ENCODE measurements around the gene SYNGR3. TPM values are rescaled to one million over a fixed set of nuclear protein-coding genes. Genes with fewer than 3 reads are reported as not detected.

The SYNGR3 gene
- polyA plus RNA-seq, 1 donor from 2014 or later = 61.0 TPM

DNA sequence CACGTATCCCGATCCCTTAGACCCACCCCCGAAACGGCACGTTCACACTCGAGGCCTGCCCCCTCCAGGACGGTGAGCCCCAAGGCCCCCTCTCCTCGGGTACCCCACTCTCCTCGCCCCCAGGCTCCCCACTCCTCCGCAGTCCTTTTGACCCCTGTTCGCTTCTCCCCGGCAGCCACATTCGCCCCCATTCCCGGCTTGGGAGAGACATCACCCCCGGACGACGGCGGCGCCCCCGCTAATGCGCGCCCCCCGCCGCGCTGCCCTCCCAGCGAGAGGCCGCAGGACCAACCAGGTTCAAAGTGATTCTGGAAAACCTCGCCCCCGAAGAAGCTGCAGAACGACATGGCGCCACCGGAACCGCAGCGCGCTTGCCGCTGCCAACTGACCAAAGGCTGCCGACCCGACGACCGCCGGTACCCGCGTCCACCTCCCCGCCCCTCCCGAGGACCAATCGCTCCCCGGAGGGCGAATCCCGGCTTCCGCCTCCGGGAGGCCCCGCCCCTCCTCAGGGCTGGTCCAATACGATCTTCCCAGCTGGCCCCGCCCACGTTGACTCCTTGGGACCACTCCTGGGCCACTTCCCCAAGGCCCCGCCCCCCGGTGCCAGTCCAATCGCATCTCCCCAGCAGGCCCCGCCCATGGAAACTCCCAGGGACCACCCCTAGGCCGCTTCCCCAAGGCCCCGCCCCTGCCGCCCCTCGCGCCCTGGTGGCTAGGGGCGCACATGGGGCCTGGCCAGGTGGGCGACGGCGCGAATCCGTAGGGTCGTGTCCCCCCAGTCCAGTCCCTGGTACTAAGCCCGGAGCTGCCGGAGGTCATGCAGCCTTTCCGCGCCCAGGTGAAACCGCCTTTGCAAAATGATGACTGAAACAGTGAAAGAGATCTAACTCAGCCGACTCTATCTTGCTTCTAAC lies 46.7 kb upstream of the SYNGR3 start, which contains the start of gene MSRB1:
MSRB1 (minus strand) TSS at position 390 of the 917 bp plus-strand sequence; CDS start at position 347, 43 bp downstream.
- H2AFZ ChIP-seq (ENCODE audit: low read depth, low read length) = peak within 1 kb of the TSS; percentile 62
- H3K36me3 ChIP-seq (ENCODE audit: insufficient read depth, low read length) = no peaks in the 10 kb centered on the region
- H3F3A ChIP-seq (ENCODE audit: insufficient read depth, low read length, poor library complexity, severe bottlenecking) = no peaks in the 10 kb centered on the region
- no peaks in the 10 kb centered on the region for H3K79me2 ChIP-seq (replicated peaks; ENCODE audit: insufficient read depth, low read length)
- TF ChIP-seq TAF1 (IDR thresholded peaks at IDR 0.05; ENCODE audit: low read depth) (peak; percentile 67), MXI1 (conservative IDR thresholded peaks at IDR 0.05; ENCODE audit: poor library complexity, severe bottlenecking) (peak; percentile 55), RAD21 (conservative IDR thresholded peaks at IDR 0.05) (no peak), SMC3 (conservative IDR thresholded peaks at IDR 0.05; ENCODE audit: poor library complexity) (no peak), POLR2AphosphoS5 (IDR thresholded peaks at IDR 0.05) (peak; percentile 80)
- TF ChIP-seq, protein P1, sequence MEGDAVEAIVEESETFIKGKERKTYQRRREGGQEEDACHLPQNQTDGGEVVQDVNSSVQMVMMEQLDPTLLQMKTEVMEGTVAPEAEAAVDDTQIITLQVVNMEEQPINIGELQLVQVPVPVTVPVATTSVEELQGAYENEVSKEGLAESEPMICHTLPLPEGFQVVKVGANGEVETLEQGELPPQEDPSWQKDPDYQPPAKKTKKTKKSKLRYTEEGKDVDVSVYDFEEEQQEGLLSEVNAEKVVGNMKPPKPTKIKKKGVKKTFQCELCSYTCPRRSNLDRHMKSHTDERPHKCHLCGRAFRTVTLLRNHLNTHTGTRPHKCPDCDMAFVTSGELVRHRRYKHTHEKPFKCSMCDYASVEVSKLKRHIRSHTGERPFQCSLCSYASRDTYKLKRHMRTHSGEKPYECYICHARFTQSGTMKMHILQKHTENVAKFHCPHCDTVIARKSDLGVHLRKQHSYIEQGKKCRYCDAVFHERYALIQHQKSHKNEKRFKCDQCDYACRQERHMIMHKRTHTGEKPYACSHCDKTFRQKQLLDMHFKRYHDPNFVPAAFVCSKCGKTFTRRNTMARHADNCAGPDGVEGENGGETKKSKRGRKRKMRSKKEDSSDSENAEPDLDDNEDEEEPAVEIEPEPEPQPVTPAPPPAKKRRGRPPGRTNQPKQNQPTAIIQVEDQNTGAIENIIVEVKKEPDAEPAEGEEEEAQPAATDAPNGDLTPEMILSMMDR (IDR thresholded peaks at IDR 0.05; ENCODE audit: poor library complexity, severe bottlenecking) = peak; percentile 28
- H3K9me3 ChIP-seq (ENCODE audit: low read length) = no peaks in the 10 kb centered on the region
- H3K4me3 ChIP-seq (ENCODE audit: low read length) = peak within 1 kb of the TSS; percentile 86
- peak within 1 kb of the TSS; percentile 76 for H3K9ac ChIP-seq (ENCODE audit: low read length)
- H3K9me2 ChIP-seq (ENCODE audit: insufficient read depth, low read length) = no peaks in the 10 kb centered on the region
- peak within 1 kb of the TSS; percentile 24 for H3K27ac ChIP-seq (ENCODE audit: low read length)
- H4K20me1 ChIP-seq (ENCODE audit: insufficient read depth) = no peaks in the 10 kb centered on the region
- H3K4me2 ChIP-seq (ENCODE audit: low read length) = peak within 1 kb of the TSS; percentile 72
- H3K27me3 ChIP-seq (ENCODE audit: insufficient read depth, low read depth, low read length) = no peaks in the 10 kb centered on the region

GRCh38 chr16:1944612-1945199 lies 45.1 kb upstream of the SYNGR3 start:
- TF ChIP-seq TAF1 (IDR thresholded peaks at IDR 0.05; ENCODE audit: low read depth) (no peak), EP300 (conservative IDR thresholded peaks at IDR 0.05; ENCODE audit: poor library complexity, severe bottlenecking) (no peak), SMC3 (conservative IDR thresholded peaks at IDR 0.05; ENCODE audit: poor library complexity) (no peak), EZH2 (IDR thresholded peaks at IDR 0.05; ENCODE audit: borderline replicate concordance, insufficient read depth, low read length, poor library complexity, severe bottlenecking) (no peak)
- TF ChIP-seq, protein P2, sequence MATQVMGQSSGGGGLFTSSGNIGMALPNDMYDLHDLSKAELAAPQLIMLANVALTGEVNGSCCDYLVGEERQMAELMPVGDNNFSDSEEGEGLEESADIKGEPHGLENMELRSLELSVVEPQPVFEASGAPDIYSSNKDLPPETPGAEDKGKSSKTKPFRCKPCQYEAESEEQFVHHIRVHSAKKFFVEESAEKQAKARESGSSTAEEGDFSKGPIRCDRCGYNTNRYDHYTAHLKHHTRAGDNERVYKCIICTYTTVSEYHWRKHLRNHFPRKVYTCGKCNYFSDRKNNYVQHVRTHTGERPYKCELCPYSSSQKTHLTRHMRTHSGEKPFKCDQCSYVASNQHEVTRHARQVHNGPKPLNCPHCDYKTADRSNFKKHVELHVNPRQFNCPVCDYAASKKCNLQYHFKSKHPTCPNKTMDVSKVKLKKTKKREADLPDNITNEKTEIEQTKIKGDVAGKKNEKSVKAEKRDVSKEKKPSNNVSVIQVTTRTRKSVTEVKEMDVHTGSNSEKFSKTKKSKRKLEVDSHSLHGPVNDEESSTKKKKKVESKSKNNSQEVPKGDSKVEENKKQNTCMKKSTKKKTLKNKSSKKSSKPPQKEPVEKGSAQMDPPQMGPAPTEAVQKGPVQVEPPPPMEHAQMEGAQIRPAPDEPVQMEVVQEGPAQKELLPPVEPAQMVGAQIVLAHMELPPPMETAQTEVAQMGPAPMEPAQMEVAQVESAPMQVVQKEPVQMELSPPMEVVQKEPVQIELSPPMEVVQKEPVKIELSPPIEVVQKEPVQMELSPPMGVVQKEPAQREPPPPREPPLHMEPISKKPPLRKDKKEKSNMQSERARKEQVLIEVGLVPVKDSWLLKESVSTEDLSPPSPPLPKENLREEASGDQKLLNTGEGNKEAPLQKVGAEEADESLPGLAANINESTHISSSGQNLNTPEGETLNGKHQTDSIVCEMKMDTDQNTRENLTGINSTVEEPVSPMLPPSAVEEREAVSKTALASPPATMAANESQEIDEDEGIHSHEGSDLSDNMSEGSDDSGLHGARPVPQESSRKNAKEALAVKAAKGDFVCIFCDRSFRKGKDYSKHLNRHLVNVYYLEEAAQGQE (IDR thresholded peaks at IDR 0.05; ENCODE audit: borderline replicate concordance) = no peak

More at GRCh38 chr16:1944612-1945199, 45.1 kb upstream of the SYNGR3 start:
- H3K27me3 ChIP-seq (ENCODE audit: insufficient read depth, low read depth, low read length) = no peaks in the 10 kb centered on the region
- H3K4me2 ChIP-seq (ENCODE audit: low read length) = no peak overlapping the region
- no peaks in the 10 kb centered on the region for H4K20me1 ChIP-seq (ENCODE audit: insufficient read depth)
- no peak overlapping the region for H3K9ac ChIP-seq (ENCODE audit: low read length)
- H3K36me3 ChIP-seq (ENCODE audit: insufficient read depth, low read length) = no peaks in the 10 kb centered on the region
- H3K27ac ChIP-seq (ENCODE audit: low read length) = no peak overlapping the region
- no peaks in the 10 kb centered on the region for H3K9me2 ChIP-seq (ENCODE audit: insufficient read depth, low read length)
- H3K79me2 ChIP-seq (replicated peaks; ENCODE audit: insufficient read depth, low read length) = no peaks in the 10 kb centered on the region
- no peak overlapping the region for H2AFZ ChIP-seq (ENCODE audit: low read depth, low read length)
- H3F3A ChIP-seq (ENCODE audit: insufficient read depth, low read length, poor library complexity, severe bottlenecking) = no peaks in the 10 kb centered on the region
- H3K9me3 ChIP-seq (ENCODE audit: low read length) = no peaks in the 10 kb centered on the region
- H3K4me3 ChIP-seq (ENCODE audit: low read length) = no peak overlapping the region
